CD14-positive monocyte (primary cell): ENCODE results near the gene PSMA6. TPM values are rescaled to one million over a fixed set of nuclear protein-coding genes. Genes with fewer than 3 reads are reported as not detected.

ENCODE experiments used
- DNase-seq, 3 donors: peaks; one replicate each; pipeline ENCODE4 v3.0.0-alpha.2; 2011 to 2022
- H2AFZ ChIP-seq: 2 replicates; pipeline ENCODE4 v1.6.0; 2012; ENCODE audit warnings: mild to moderate bottlenecking, low read depth, low read length, inconsistent platforms; ENCODE audit not compliant: insufficient read depth, poor library complexity, severe bottlenecking
- H3K27ac ChIP-seq, 2 donors: 1 replicate in 1 of 2; 2 replicates in 1 of 2; pipeline ENCODE4 v1.5.1; 2012 to 2013; ENCODE audit warnings: low read length in 2 of 2, control low read depth in 1 of 2, inconsistent platforms in 1 of 2, low read depth in 1 of 2, mild to moderate bottlenecking in 1 of 2
- H3K27me3 ChIP-seq, 2 donors: one replicate each; pipeline versions ENCODE4 v1.6.0 to v1.6.1; 2011 to 2013; ENCODE audit warnings: low read length in 2 of 2; ENCODE audit not compliant: control insufficient read depth in 2 of 2, insufficient read depth in 2 of 2
- H3K36me3 ChIP-seq, 2 donors: replicated peaks in 1 of 2; 1 replicate in 1 of 2; 2 replicates in 1 of 2; pipeline versions ENCODE4 v1.5.1 to v1.6.1; 2012 to 2013; ENCODE audit warnings: low read length in 2 of 2, control low read depth in 1 of 2, inconsistent platforms in 1 of 2, mild to moderate bottlenecking in 1 of 2; ENCODE audit not compliant: insufficient read depth in 2 of 2, control insufficient read depth in 1 of 2
- H3K4me1 ChIP-seq, 2 donors: 1 replicate in 1 of 2; 2 replicates in 1 of 2; pipeline versions ENCODE4 v1.5.1 to v1.6.1; 2012 to 2013; ENCODE audit warnings: low read length in 2 of 2, control low read depth in 1 of 2, inconsistent platforms in 1 of 2, mild to moderate bottlenecking in 1 of 2, moderate library complexity in 1 of 2; ENCODE audit not compliant: insufficient read depth in 2 of 2, control insufficient read depth in 1 of 2
- H3K4me2 ChIP-seq: replicated peaks from 2 replicates; pipeline ENCODE3; 2012; ENCODE audit warnings: low read length, moderate library complexity, mild to moderate bottlenecking; ENCODE audit not compliant: poor library complexity, severe bottlenecking; ENCODE audit errors: extremely low read depth
- H3K4me3 ChIP-seq, 3 experiments: fragments of 200-600 bp in 1 of 3; sonication (generic) in 1 of 3; replicated peaks in 1 of 3; 1 replicate in 2 of 3; 2 replicates in 1 of 3; pipeline ENCODE4 v1.5.1; 2011 to 2013; ENCODE audit warnings: low read length in 3 of 3, mild to moderate bottlenecking in 3 of 3, control low read depth in 2 of 3, low read depth in 2 of 3, inconsistent platforms in 1 of 3, moderate library complexity in 1 of 3
- H3K79me2 ChIP-seq: 2 replicates; pipeline ENCODE4 v1.6.0; 2012; ENCODE audit warnings: mild to moderate bottlenecking, control low read depth, inconsistent platforms, low read length, moderate library complexity; ENCODE audit not compliant: insufficient read depth
- H3K9ac ChIP-seq: 2 replicates; pipeline ENCODE4 v1.6.0; 2017; ENCODE audit warnings: low read length, mild to moderate bottlenecking; ENCODE audit not compliant: insufficient read depth, poor library complexity, severe bottlenecking
- H3K9me3 ChIP-seq, 2 donors: replicated peaks in 1 of 2; 1 replicate in 1 of 2; 2 replicates in 1 of 2; pipeline versions ENCODE4 v1.5.1 to v1.6.1; 2012 to 2013; ENCODE audit warnings: low read length in 2 of 2, control low read depth in 1 of 2; ENCODE audit not compliant: control insufficient read depth in 1 of 2, insufficient read depth in 1 of 2
- H4K20me1 ChIP-seq: 2 replicates; pipeline ENCODE4 v1.6.0; 2012; ENCODE audit warnings: mild to moderate bottlenecking, low read length, control low read depth, moderate library complexity; ENCODE audit not compliant: insufficient read depth
- H3K27ac Mint-ChIP-seq, 7 donors: one replicate each; pipeline ENCODE4 v1.8.0; 2020; ENCODE audit warnings: mild to moderate bottlenecking in 7 of 7, mixed read lengths in 7 of 7, moderate library complexity in 6 of 7, inconsistent platforms in 2 of 7
- H3K27me3 Mint-ChIP-seq, 3 donors: one replicate each; pipeline ENCODE4 v1.8.0; 2021 to 2022; ENCODE audit warnings: low read depth in 3 of 3, mild to moderate bottlenecking in 3 of 3, mixed read lengths in 3 of 3, moderate library complexity in 3 of 3, inconsistent platforms in 1 of 3
- H3K36me3 Mint-ChIP-seq, 2 donors: one replicate each; pipeline ENCODE4 v1.8.0; 2020; ENCODE audit warnings: mixed read lengths in 2 of 2, inconsistent platforms in 1 of 2, mild to moderate bottlenecking in 1 of 2
- H3K4me1 Mint-ChIP-seq: one replicate; pipeline ENCODE4 v1.8.0; 2020; ENCODE audit warnings: mild to moderate bottlenecking, mixed read lengths
- H3K4me3 Mint-ChIP-seq, 2 donors: one replicate each; pipeline ENCODE4 v1.8.0; 2020; ENCODE audit warnings: mild to moderate bottlenecking in 2 of 2, mixed read lengths in 2 of 2, moderate library complexity in 1 of 2
- H3K9me3 Mint-ChIP-seq, 7 donors: one replicate each; pipeline ENCODE4 v1.8.0; 2020 to 2022; ENCODE audit warnings: mixed read lengths in 7 of 7, mild to moderate bottlenecking in 6 of 7, moderate library complexity in 6 of 7, inconsistent platforms in 2 of 7
- CTCF ChIP-seq: fragments of 200-600 bp; IDR thresholded peaks from one replicate; pipeline ENCODE4 v1.8.0; 2022; ENCODE audit warnings: antibody characterized with exemption, mild to moderate bottlenecking
- WGBS: methylation state at CpG from one replicate; pipeline ENCODE4 v1.1.5; 2013; ENCODE audit warnings: missing lambda C conversion rate; ENCODE audit not compliant: insufficient coverage; 5-methylcytosine and 5-hydroxymethylcytosine counted together
- intact Hi-C, 2 donors: fragments of 100-400 bp; cut with micrococcal nuclease; formaldehyde crosslinking; loops; one replicate each; pipeline versions ENCODE4 v1.15.0 to v1.15.1; 2023
- polyA plus RNA-seq, 3 donors: library from polyadenylated mRNA; depleted of rRNA in 1 of 3; unstranded in 2 of 3; stranded (reverse) in 1 of 3; fragments of 300-500 nt in 2 of 3; fragments of >200 nt in 1 of 3; fragmentation: Illumina TruSeq in 2 of 3; gene quantifications; 1 replicate in 2 of 3; 2 replicates in 1 of 3; pipeline ENCODE4 v1.2.3, GENCODE V29; 2012 to 2021

PSMA6 gene
- polyA plus RNA-seq, 3 donors, result 144 to 572 (median 480) TPM

DNA sequence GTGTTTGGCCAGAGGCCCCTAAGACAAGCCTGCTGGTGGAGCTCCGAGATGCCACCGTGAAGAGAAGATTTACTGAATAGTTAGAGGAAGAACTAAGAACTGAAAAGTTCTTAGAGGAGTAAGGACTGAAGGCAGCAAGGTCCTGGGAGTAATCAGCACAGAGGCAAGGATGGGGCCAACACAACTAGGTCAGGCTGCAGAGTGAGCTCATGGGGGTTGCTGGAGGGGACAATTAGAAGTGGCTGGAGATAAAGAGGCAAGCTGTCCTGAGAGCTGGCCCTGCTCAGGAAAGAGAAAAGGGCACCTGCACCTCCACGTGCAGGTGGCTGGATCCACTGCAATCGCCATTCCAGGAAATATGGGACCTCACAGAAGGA, 59.7 kb downstream of the PSMA6 start:
- no peaks in the 10 kb centered on the region for H4K20me1 ChIP-seq
- H3K36me3 ChIP-seq, result no peaks in the 10 kb centered on the region
- H3K27me3 ChIP-seq, result no peaks in the 10 kb centered on the region
- no peaks in the 10 kb centered on the region for H3K79me2 ChIP-seq
- peak overlapping the region in 1 of 3 experiments; percentile 64 for H3K4me3 ChIP-seq
- WGBS, result 12% methylated on average over 3 of the region's 4 CpGs
- intact Hi-C loops, result no loop called here
- H3K9me3 ChIP-seq, result no peaks in the 10 kb centered on the region
- no peak overlapping the region for H3K9ac ChIP-seq
- H3K27ac ChIP-seq, result peak overlapping the region in 1 of 2 donors; percentile 42
- peak overlapping the region; percentile 64 for H2AFZ ChIP-seq
- Mint-ChIP-seq H3K36me3 (no peaks in the 10 kb centered on the region), H3K27ac (peak overlapping the region; percentile 8 to 82 (median 57)), H3K9me3 (peaks cover 0 to 3% (median 0%) of the 10 kb centered on the region in 7 donors), H3K4me1 (peaks cover 43% of the 10 kb centered on the region), H3K4me3 (peak overlapping the region in 1 of 2 donors; percentile 69), H3K27me3 (peaks cover 0 to 2% (median 1%) of the 10 kb centered on the region in 3 donors)
- peaks cover 25 to 27% of the 10 kb centered on the region in 2 donors for H3K4me1 ChIP-seq
- DNase-seq, result no peak
- TF ChIP-seq CTCF, result no peak
- H3K4me2 ChIP-seq, result peak overlapping the region; percentile 65

GRCh38 chr14:35352274-35353233, 60.4 kb downstream of the PSMA6 start:
- no peaks in the 10 kb centered on the region for H3K36me3 Mint-ChIP-seq
- Histone ChIP-seq H3K4me2 (peak overlapping the region; percentile 65), H3K79me2 (no peaks in the 10 kb centered on the region), H3K9ac (peak overlapping the region; percentile 17), H3K36me3 (no peaks in the 10 kb centered on the region), H3K4me1 (peaks cover 25 to 27% of the 10 kb centered on the region in 2 donors), H2AFZ (peak overlapping the region; percentile 64), H3K4me3 (peak overlapping the region in 1 of 3 experiments; percentile 64), H3K9me3 (no peaks in the 10 kb centered on the region), H3K27ac (peak overlapping the region; percentile 42 to 57), H4K20me1 (no peaks in the 10 kb centered on the region), H3K27me3 (no peaks in the 10 kb centered on the region)
- H3K4me1 Mint-ChIP-seq, result peaks cover 43% of the 10 kb centered on the region
- peaks cover 0 to 3% (median 0%) of the 10 kb centered on the region in 7 donors for H3K9me3 Mint-ChIP-seq
- no peak for TF ChIP-seq CTCF
- peak in 2 of 3 donors; percentile 55 to 63 for DNase-seq
- peak overlapping the region; percentile 28 to 69 for H3K4me3 Mint-ChIP-seq
- H3K27me3 Mint-ChIP-seq, result peaks cover 1 to 3% (median 2%) of the 10 kb centered on the region in 3 donors
- intact Hi-C loops, result no loop called here
- H3K27ac Mint-ChIP-seq, result peak overlapping the region; percentile 8 to 82 (median 57)
- WGBS, result 51% methylated on average over 10 of the region's 15 CpGs
